TTC549 (cell line): ENCODE measurements around the gene DMD.
"Not testable (repeated sequence)": the region's sequence is repeated elsewhere in the genome, so short reads cannot be mapped to it uniquely, and the experiment has no call there.

Experiments used
- FAIRE-seq: peaks from 2 replicates; lab custom pipeline; 2012; peaks lifted over from hg19 to GRCh38; lab: Jason Lieb, UNC

Gene DMD

DNA sequence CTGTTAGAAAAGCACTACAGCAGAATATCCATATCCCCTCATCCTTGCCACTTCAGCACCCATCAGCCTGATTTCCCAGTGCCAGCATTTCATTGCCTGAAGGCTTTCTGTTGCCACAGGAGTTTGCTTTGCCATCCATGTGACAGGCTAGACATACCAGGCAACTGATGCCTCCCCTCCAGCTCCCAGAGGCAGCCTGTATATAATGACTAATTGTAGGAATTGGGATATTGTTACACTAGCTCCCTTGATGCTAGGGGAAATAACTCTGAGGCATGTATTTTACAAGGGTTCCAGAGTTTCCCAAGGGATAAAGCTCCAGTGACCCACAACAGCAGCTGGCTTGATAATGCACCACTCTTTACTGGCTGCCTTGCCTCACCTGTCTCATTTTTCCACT, 1531.5 kb downstream of the DMD start:
- no peak for FAIRE-seq

DNA sequence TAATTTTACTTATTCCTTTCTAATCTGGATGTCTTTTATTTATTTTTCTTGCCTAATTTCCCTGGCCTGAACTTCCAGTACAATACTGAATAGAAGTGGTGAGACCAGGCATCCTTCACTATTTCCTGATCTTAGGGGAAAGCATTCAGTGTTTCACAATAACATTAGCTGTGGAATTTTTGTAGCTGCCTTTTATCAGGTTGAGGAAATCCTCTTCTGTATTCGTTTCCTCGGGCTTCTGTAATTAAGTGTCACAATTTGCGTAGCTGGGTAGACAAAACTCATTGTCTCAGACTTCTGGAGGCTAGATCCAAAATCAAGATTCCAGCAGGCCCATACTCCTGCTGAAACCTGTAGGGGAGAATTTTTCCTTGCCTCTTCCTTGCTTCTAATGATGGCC, 1541.1 kb downstream of the DMD start:
- FAIRE-seq: no peak

DNA sequence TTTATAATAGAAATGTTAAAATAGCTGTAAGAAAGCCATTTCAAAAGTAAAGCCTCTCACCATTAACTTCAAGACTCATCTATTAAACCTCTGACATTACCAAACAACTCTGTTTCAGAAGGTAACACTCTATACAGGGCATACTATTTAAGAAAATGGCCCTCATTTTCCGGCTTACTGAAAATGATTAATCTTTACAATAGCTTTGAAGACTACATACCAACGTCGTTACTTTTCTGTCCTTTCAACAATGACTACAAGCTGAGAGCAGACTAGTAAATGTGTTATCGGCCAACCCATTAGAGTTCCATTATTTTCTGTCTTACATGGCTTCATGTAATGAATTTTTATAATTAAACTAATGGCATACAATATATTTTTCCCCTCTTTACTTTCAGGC, 1545.9 kb downstream of the DMD start:
- no peak for FAIRE-seq

DNA sequence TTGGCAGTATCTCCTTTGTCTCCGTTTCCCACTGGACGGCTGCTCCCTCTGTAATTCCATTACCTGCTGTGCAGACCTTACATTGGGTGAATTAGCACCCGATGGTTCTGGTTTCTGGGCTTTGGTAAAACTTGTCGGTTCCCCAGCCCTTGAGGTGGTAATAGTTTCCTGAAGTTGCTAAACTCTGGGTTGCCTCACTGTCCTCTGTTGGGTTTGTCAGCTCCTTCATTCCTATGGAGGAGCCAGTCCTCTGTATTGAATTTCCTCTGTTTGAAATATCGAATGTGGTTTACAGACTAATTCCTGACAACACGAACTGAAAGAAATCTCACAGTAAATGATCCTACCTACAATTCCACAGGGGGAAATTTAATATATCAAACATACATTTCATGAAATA, 1548.2 kb downstream of the DMD start:
- FAIRE-seq: no peak

DNA sequence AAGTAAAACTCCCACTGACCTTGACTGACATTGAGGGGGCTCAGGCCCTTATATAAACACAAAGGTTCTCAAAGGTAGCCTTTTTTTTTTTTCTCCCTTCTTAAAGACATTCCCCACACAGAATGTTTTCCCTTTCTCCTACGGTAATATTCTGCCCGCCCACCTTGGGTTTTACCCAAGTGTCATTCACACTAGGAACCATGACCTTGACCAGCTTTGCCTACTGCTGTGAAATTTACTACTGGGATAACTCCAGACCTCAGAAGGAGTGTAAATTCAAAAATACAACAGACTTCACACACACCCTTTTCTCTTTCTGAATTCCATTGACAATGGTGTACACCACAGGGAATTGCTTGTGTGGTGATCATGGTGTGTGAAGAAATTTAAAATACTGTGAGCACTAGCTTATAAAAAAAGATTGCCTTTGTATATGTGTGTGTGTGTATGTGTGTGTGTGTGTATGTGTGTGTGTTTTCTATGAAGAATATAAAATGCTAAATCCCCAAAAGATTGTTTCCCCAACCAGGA, 1550.0 kb downstream of the DMD start:
- no peak for FAIRE-seq

DNA sequence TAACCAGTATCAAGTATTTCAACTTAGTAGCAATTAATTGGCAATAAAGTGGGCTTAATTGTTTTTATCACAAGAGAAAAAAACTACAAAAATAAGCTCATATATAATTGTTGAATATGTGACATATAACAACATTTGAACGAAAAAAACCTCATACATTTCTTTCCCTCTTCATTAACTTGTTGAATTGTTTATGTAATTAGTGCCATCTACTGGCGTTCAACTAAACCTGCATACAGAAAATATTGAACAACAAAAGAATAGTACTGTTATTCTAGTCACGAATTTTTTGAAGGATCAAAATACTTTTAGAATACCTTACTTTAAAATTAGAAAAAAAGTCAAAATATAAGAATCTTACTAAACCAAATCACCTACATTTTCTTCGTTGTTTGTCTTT, 1553.0 kb downstream of the DMD start:
- peak; percentile 85 for FAIRE-seq

DNA sequence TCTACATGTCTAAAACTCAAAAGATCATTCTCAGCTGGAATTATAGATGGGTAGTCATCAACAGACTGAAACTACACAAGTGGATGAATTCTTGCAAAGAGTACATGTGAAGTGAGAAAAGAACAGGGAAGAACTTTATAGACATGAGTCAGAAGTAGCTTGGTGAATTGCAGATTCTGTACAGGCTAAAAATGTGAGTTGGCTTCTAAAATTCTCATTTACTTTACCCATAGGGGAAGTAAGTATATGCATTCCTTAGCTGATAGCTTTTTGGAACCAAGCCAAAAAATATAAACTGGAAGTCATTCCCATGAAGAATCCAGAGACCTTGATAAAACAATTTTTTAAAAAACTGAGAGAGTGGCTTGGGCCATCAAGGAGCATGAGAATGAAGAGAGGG, 1555.3 kb downstream of the DMD start:
- no peak for FAIRE-seq

DNA sequence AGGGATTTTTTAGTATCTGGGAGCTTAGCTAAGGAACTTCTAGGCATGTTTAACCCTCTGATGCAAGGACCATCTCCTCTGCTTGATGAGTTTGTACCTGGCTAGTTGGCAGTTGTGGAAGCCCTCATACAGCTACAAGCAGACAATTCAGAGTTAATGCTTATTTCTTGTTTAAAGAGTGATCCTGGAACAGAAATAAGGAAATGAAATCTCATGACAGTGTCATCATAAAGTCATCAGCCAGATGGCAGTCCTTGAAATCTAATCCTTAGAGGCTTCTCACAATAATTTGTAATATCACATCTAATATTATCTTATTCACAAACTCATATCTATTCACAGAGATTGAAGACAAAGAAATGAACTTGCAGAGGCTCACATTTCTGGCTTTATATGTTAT, 1557.9 kb downstream of the DMD start:
- no peak for FAIRE-seq

DNA sequence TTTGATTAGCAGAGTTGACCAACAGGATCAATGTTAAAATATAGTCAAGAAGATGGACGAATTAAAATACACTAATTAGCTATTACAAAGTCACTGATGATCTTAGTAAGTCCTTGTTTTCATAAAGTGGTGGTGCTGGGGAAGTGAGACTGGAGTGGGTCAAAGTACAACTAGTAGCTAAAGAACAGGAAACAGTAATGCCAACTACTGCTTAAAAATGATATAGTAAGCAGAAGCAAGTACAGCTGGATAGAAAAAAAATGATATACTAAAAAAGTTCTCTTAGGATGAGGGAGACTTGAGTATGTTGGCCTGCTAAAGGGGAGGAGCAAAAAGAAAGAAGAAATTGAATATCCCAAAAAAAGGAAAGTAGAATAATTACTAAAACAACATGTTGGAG, 1558.7 kb downstream of the DMD start:
- no peak for FAIRE-seq

DNA sequence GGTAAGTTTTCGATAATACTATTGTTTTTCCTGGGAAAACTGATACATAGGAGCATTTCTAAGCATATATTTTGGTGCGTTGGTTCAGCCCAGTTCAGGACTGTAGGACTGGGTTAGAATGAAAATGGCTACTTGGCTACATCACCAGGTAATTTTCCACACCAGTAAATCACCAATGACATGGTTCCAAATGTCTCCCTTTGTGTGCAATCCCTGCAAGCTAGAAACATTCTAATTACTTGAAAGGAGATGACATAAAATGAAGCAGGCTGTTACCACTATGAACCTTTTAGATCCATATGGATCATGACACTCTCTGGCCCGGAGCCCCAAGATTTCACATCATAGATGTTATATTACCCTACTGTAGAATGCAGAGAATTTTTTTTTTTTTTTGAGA, 1562.1 kb downstream of the DMD start:
- FAIRE-seq: no peak

DNA sequence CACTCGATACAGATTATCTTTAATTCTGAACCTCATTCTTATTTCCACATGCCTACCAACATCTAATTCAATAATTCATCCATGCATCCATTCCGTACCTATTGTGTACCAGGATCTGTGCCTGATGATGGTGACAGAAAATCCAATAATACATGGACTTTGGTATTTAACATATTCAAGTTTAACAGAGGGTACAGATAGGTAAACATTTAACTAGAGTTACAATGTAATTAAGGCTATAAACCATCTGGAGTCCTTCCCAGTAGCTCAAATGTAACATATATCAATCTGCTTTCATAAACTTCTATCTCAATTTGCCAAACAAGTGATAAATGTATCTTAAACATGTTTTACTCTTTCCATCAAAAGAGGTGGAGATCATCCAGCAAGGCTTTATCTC, 1578.0 kb downstream of the DMD start:
- FAIRE-seq: no peak

DNA sequence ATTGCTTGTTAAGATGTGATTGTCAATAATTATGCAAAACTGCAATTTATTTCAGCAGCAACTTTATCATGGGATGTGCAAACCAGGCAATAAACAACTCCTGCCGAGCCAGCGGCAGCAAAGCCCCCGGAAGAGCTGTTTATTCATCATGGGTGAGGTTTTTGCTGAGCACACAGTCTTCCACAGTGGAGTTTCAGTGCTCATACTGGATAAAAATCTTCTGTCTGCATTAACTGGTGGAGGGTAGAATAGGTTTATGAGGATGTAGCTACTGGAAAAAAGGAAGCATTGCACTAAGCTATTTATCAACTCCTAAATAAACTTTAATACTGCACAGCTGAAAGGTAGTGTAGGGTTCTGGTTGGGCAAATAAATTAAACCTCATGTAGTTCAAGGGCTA, 1582.2 kb downstream of the DMD start:
- no peak for FAIRE-seq

DNA sequence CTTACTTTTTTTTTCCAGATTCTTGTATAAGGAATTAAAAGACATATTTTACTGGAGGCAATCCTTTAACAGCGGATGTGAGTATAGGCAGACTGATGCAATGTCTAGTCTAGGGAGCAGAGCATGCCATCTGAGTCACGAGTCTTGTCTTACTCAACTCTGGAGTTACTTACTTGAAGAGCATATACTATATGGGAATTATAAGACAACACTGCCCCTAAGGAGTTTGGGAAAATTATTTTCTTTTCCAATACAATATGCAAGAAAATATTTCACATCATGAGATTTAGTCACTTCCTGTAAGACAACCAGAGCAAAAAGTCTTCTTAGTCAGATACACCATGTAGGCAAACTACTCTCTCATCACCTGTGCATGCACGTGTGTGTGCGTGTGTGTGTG, 1602.2 kb downstream of the DMD start:
- FAIRE-seq: no peak

DNA sequence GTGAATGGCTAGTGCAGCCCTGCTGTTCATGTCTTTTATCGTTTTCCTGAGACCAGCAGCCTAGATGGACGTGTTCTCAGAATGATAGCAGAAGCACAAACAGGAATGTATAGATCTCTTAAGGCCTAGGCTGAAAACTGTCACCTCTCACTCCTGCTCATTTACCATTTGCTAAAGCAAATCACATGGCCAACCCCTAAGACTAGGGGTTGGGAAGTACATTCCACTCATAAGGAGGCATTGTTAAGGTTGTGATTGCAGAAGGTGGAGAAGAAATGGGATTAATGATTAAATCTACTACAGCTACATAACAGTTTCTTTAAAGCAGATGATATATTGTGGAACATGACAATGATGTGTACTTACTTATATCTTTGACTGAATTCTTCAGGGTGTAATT, 1602.7 kb downstream of the DMD start:
- FAIRE-seq: no peak

DNA sequence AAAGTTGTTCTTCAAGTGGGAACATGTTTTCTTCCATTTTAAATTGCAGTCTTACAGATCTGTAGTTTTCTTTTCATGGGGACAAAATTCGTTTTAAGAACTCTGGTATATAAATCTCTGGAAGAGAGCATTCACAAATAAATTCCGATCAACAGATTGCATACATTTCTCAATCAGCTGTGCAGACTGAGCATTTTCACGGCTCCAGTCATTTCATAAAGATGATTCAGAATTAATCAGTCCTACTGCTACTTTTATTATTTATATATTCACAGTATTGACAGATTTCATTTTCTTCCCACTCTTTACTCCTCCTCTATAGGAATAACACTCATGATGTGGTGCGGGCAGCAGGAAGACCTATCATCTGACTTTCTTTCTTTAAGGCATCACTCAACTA, 1604.6 kb downstream of the DMD start:
- no peak for FAIRE-seq

DNA sequence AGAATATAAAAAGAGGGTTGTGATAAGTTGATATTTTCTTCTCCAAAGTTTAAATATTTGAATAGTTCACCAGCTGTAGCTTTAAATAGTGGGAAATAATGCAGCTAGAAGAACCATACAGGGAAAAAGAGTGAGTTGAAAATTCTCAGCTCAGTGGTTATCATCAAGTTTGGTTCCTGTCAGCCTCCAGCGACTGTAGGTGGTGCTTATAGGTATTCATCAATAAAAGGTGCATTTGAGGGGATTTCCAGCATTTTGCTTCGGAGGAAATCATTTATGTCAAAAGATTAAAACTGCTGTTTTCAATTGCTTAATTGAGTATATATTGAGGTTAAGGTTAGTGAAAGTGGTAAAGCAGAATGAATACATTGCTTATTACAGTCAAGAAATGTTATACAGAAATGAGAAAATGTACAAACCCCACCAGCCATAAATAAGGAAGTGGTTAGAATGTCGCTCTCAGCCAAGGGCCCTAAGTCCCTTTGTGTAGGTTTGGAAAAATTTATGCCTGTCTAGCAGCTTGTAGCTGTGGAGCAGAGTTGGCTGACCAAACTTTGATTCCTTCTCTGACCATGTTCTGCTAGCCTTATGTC, 1606.6 kb downstream of the DMD start:
- no peak for FAIRE-seq

DNA sequence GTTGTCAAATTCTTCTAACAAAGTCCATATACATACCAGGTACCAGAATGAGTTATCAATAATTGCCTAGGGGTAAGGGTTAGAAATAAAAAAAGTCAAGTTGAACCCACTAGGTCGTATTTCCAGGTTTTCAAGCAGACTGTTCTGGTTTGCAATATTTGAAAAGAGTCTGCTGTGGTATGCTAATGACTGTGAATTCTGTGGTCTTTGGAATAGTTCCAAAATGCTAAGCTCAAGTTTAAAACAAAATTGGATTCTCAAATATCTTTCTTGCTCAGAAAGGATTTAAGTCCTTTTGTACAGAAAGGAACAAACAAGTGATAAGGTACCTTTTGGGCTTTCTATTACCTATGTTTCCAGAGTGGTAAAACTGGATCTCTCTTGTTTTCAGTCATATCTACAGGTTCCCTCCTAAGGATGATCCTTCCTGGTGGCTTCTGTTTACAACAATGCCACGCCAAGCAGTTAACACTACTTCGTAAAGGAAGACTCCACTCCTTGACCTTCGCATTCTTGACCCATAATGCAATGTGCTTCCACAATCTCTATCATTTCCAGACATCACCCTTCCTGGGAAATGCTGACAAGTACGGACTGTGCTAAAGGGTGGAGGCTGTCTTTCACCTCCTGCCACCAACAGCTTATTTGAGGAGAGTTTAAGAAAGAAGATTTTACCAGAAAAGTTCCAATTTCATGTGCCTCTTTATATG, 1607.8 kb downstream of the DMD start:
- no peak for FAIRE-seq

DNA sequence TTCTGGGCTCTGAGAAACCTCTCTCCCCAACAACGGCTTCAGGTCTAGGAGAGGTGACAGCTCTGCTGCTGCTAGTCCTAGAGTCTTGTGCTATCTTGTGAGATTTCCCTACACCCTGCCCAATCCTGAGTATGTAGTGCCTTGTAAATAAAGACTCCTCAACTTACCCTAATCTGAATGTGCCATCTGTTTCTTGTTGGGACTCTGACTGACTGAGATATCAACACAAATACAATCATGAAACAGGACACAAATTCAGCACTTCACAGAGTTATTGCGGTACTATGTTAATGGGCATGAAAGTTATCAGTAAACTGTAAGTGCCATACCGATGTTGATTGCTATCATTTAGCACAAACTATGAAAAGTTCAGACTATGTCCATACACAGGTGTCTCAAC, 1610.5 kb downstream of the DMD start:
- no peak for FAIRE-seq

DNA sequence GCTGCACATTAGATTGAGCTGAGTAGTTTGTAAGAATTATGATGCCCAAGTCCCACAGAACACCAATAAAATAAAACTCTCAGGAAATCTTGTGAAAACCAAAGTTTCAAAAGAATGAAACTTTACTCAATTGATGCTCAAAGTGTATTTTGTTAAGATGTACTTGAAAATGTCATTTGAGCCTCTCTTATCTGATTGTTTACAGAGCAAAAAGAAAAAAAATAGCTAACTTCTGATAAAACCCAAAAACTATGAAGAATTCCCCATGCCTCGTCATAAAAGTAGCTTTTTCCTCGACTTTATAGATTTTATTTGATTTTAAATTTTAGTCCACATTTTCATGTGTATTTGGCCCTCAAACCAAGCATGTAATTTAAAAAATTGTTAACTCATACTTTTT, 1618.0 kb downstream of the DMD start:
- no peak for FAIRE-seq

DNA sequence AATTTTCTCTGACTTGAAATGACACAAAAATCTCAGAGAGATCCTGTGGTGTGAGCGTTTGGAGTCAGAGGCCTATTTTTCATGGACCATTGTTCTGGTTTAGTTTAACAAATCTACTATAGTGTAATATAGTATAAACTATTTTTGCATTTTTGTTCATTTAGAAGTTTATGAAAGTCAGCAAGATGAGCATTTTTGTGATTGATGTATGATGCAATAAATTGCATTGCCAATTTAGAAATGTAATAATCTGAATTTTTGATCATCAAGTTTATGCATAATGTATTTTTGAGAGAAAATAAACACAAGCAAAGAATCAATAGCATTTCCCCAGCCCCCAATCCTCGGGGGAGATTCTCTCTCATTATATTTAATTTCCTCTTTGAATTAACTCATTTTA, 1620.0 kb downstream of the DMD start:
- no peak for FAIRE-seq

DNA sequence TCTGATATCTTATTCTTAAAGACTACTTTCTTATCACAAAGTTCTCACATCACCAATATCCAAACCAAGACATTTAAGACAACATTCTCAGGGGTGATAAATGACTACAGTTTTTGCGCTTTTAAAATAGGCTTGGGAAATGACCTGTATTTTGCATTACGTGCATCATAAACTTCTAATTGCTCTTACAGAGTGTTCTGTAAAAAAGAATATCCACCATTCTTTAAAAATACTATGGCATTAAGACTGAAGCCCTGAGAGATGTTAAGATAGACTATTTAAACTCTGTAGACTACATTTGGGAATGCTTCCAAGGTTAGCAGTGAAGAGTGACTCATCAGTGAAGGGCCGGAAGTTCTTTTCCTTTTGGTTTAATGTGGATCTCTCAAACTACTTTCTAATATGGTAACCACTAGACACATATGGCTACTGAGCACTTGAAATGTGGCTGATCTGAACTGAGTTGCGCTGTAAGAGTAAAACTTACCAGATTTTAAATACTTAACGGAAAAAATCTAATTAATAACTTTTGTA, 1620.7 kb downstream of the DMD start:
- no peak for FAIRE-seq

DNA sequence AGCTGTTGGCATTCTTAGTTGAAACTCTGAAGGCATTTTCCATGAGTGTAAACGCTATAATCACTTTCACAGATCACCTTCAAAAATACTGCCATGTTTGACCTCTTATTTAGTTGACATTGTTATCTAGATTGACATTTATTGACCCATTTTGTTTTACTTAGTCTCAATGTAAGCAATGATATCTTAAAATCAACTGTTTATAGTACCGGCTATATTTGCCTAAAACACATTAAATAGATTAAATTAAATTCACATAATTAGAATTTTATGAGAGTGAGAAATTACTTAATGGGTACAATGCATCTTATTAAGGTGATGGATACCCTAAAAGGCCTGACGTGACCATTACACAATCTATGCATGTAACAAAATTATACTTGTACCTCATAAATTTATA, 1621.8 kb downstream of the DMD start:
- FAIRE-seq: no peak

DNA sequence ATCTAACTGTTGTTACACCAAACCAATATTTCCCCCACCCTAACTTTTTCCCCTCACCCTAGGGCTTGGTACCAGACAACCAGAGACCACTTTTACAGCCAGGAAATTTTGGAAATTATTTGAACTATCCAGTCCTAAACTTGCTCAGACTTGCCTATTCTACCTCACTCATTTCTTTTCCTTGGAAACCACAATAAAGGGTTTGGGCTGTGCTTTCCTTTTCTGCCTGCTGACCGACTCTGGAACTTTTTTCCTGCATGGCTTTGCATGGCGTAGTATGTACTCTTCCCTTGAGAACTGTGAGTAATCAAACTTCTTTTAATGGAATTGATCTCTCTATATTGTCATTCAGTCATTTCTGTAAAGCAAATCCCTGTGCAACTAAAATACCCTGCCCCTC, 1623.0 kb downstream of the DMD start:
- FAIRE-seq: no peak

DNA sequence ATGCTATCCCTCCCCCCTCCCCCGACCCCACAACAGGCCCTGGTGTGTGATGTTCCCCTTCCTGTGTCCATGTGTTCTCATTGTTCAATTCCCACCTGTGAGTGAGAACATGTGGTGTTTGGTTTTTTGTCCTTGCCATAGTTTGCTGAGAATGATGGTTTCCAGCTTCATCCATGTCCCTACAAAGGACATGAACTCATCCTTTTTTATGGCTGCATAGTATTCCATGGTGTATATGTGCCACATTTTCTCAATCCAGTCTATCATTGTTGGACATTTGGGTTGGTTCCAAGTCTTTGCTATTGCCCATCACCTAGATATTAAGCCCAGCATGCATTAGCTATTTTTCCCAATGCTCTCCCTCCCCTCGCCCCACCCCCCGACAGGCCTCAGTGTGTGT, 1627.5 kb downstream of the DMD start:
- FAIRE-seq: not testable (repeated sequence)
